GM12878 (cell line): ENCODE results near the gene P2RX2. TPM values are rescaled to one million over a fixed set of nuclear protein-coding genes. Genes with fewer than 3 reads are reported as not detected.
"Not testable (repeated sequence)": the region's sequence is repeated elsewhere in the genome, so short reads cannot be mapped to it uniquely, and the experiment has no call there.

Experiments
- ATAC-seq: fragments of 200-7000 bp; cut with Tn5 transposase; 3 replicates; pipeline ENCODE4 v1.9.1; 2020; ENCODE audit warnings: mild to moderate bottlenecking, moderate library complexity
- BruUV-seq: library from RNA; stranded (reverse); fragments of 400-500 nt; replicated peaks from 2 replicates; lab custom pipeline; 2021; lab: Mats Ljungman, UMichigan
- CTCF ChIA-PET: fragments of 300-600 bp; sonication (Branson Sonifier 250); formaldehyde crosslinking; extraction: SDS; loops from one replicate; lab custom pipeline; 2021; ENCODE audit warnings: inconsistent platforms; lab: Yijun Ruan, JAX
- POLR2A ChIA-PET: fragments of 350-600 bp; formaldehyde crosslinking; extraction: SDS; loops from one replicate; lab custom pipeline; 2021; ENCODE audit warnings: inconsistent platforms; lab: Charles Lee
- RAD21 ChIA-PET: fragments of 300-600 bp; sonication (Branson Sonifier 250); formaldehyde crosslinking; loops from one replicate; lab custom pipeline; 2023; ENCODE audit warnings: antibody characterized with exemption; ENCODE audit not compliant: unreplicated experiment; lab: Charles Lee
- SMC1A ChIA-PET: fragments of 300-600 bp; sonication (Branson Sonifier 250); formaldehyde crosslinking; loops from one replicate; lab custom pipeline; 2023; ENCODE audit not compliant: unreplicated experiment, uncharacterized antibody; lab: Charles Lee
- DNase-seq: peaks from one replicate; pipeline ENCODE4 v3.0.0-alpha.2; 2011; ENCODE audit warnings: low read depth, low spot score
- FAIRE-seq: peaks from 3 replicates; lab custom pipeline; 2011; peaks lifted over from hg19 to GRCh38; lab: Jason Lieb, UNC
- H2AFZ ChIP-seq: 2 replicates; pipeline ENCODE4 v1.6.0; 2011; ENCODE audit warnings: low read depth, low read length, control low read depth; ENCODE audit not compliant: control insufficient read depth
- H3K27ac ChIP-seq: 2 replicates; pipeline ENCODE4 v1.5.1; 2011; ENCODE audit warnings: control low read depth; ENCODE audit not compliant: control insufficient read depth, insufficient read depth
- H3K27me3 ChIP-seq, 2 experiments: replicated peaks in 1 of 2; 2 replicates each; pipeline versions ENCODE4 v1.6.0 to v1.6.1; 2011; ENCODE audit warnings: low read length in 1 of 2; ENCODE audit not compliant: control insufficient read depth in 2 of 2, insufficient read depth in 2 of 2
- H3K36me3 ChIP-seq, 2 experiments: 2 replicates each; pipeline ENCODE4 v1.5.1; 2011; ENCODE audit warnings: low read length in 1 of 2; ENCODE audit not compliant: control insufficient read depth in 2 of 2, insufficient read depth in 2 of 2
- H3K4me1 ChIP-seq: 2 replicates; pipeline ENCODE4 v1.6.1; 2011; ENCODE audit warnings: mild to moderate bottlenecking, low read length, moderate library complexity, mixed read lengths; ENCODE audit not compliant: control insufficient read depth, insufficient read depth
- H3K4me2 ChIP-seq: 2 replicates; pipeline ENCODE4 v1.6.0; 2011; ENCODE audit warnings: control low read depth; ENCODE audit not compliant: control insufficient read depth, insufficient read depth
- H3K4me3 ChIP-seq: fragments of 200-600 bp; sonication (generic); 2 replicates; pipeline ENCODE4 v1.5.1; 2016
- H3K79me2 ChIP-seq: 2 replicates; pipeline ENCODE4 v1.6.0; 2011; ENCODE audit warnings: low read length; ENCODE audit not compliant: control insufficient read depth, insufficient read depth
- H3K9ac ChIP-seq: 2 replicates; pipeline ENCODE4 v1.8.0; 2011; ENCODE audit warnings: low read length, control low read depth, mixed read lengths; ENCODE audit not compliant: control insufficient read depth, insufficient read depth
- H3K9me3 ChIP-seq: replicated peaks from 3 replicates; pipeline ENCODE4 v1.5.1; 2011; ENCODE audit warnings: mild to moderate bottlenecking, low read length; ENCODE audit not compliant: control insufficient read depth, insufficient read depth
- H4K20me1 ChIP-seq: 2 replicates; pipeline ENCODE4 v1.6.0; 2011; ENCODE audit not compliant: control insufficient read depth, insufficient read depth
- HDGF ChIP-seq: fragments of 450-650 bp; IDR thresholded peaks from 2 replicates; pipeline ENCODE4 v1.6.1; 2016; ENCODE audit warnings: antibody characterized with exemption
- IRF3 ChIP-seq: fragments of 450-650 bp; IDR thresholded peaks from 2 replicates; pipeline ENCODE4 v1.6.1; 2014; ENCODE audit warnings: mild to moderate bottlenecking
- NBN ChIP-seq: fragments of 450-650 bp; IDR thresholded peaks from 2 replicates; pipeline ENCODE4 v1.6.1; 2016
- NR2C1 ChIP-seq: fragments of 450-650 bp; IDR thresholded peaks from 2 replicates; pipeline ENCODE4 v1.6.1; 2017; ENCODE audit warnings: antibody characterized with exemption, mild to moderate bottlenecking, moderate library complexity
- SUPT20H ChIP-seq: IDR thresholded peaks from 2 replicates; pipeline ENCODE4 v1.6.1; 2011; ENCODE audit warnings: low read depth, mild to moderate bottlenecking, low read length, moderate library complexity, borderline replicate concordance; ENCODE audit not compliant: control insufficient read depth
- WGBS: methylation state at CpG from one replicate; pipeline ENCODE4 v1.1.6; 2016; ENCODE audit warnings: low lambda C conversion rate; ENCODE audit not compliant: insufficient replicate concordance, insufficient coverage; ENCODE audit errors: missing lambda C conversion rate; 5-methylcytosine and 5-hydroxymethylcytosine counted together
- in situ Hi-C: fragments of 300-500 bp; cut with MboI; formaldehyde crosslinking; loops from 9 replicates; pipeline ENCODE4 v1.14.3; 2018; ENCODE audit warnings: mixed read lengths
- intact Hi-C: fragments of 100-400 bp; cut with micrococcal nuclease; formaldehyde crosslinking; loops from one replicate; pipeline ENCODE4 v1.14.2; 2022; ENCODE audit not compliant: unreplicated experiment
- polyA plus RNA-seq, 11 experiments: library from polyadenylated mRNA; depleted of rRNA in 4 of 11; unstranded in 6 of 11; stranded (reverse) in 5 of 11; fragments of >200 nt; fragmentation: Nextera tagmentation in 4 of 11; fragmentation: Illumina TruSeq in 1 of 11; extraction: Ambion mirVana in 4 of 11; extraction: Trizol in 1 of 11; gene quantifications; 1 replicate in 1 of 11; 2 replicates in 10 of 11; pipeline versions ENCODE4 v1.2.1 to v1.2.3, GENCODE V29; 2011 to 2016; ENCODE audit warnings: inconsistent platforms in 2 of 11, missing spikeins in 2 of 11, low read depth in 1 of 11
- total RNA-seq, 4 experiments: library from RNA; depleted of rRNA in 3 of 4; stranded (reverse); fragments of >200 nt in 3 of 4; fragmentation: Illumina TruSeq in 1 of 4; extraction: Trizol in 1 of 4; gene quantifications; 2 replicates each; pipeline versions ENCODE4 v1.2.1 to v1.2.3, GENCODE V29; 2013 to 2021
- TF ChIP-seq, protein P1 (sequence below): fragments of 450-650 bp; IDR thresholded peaks from 2 replicates; pipeline ENCODE4 v1.6.1; 2017; ENCODE audit warnings: mild to moderate bottlenecking

The P2RX2 gene
- total and polyA plus RNA-seq, 10 of the 15 experiments (the other 5 are each of a cell fraction or from before 2014, with no cell fraction given) = not detected

GRCh38 chr12:132597333-132598316 is 21.0 kb upstream of the P2RX2 start:
- no peak for DNase-seq

DNA sequence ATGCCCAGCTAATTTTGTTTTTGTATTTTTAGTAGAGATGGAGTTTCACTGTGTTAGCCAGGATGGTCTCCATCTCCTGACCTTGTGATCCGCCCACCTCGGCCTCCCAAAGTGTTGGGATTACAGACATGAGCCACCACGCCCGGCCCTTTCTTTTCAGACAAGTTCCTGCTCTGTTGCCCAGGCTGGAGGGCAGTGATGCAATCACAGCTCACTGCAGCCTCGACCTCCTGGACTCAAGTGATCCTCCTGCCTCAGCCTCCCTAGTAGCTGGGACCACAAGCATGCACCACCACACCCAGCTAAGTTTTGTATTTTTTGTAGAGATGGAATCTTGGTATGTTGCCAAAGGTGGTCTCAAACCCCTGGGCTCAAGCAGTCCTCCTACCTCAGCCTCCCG is 19.1 kb upstream of the P2RX2 start:
- H4K20me1 ChIP-seq, DNase-seq, H3K9me3 ChIP-seq, RAD21 ChIA-PET, H3K36me3 ChIP-seq, H3K79me2 ChIP-seq, H3K9ac ChIP-seq, H3K4me2 ChIP-seq, H2AFZ ChIP-seq, H3K4me3 ChIP-seq, ATAC-seq, FAIRE-seq, H3K4me1 ChIP-seq, H3K27ac ChIP-seq, in situ Hi-C loops, H3K27me3 ChIP-seq, BruUV-seq, intact Hi-C loops: not testable (repeated sequence)
- 51% methylated on average over 6 of the region's 6 CpGs for WGBS
- CTCF ChIA-PET = interaction anchor here (0.6 to 2.4 kb wide), 3 partner anchors 11 to 249 kb away, joined by 3 to 15 read pairs (median 5); partner anchors contain the start of gene LRCOL1
- POLR2A ChIA-PET = interaction anchor here (0.5 kb wide), 1 partner anchor 14 kb away, joined by 3 read pairs; no protein-coding TSS in a partner anchor
- SMC1A ChIA-PET = interaction anchor here (1.0 kb wide), 1 partner anchor 15 kb away, joined by 3 read pairs; no protein-coding TSS in a partner anchor

More at GRCh38 chr12:132597333-132598316, 21.0 kb upstream of the P2RX2 start:
- H3K27me3 ChIP-seq = no peaks in the 10 kb centered on the region
- TF ChIP-seq, protein P1, sequence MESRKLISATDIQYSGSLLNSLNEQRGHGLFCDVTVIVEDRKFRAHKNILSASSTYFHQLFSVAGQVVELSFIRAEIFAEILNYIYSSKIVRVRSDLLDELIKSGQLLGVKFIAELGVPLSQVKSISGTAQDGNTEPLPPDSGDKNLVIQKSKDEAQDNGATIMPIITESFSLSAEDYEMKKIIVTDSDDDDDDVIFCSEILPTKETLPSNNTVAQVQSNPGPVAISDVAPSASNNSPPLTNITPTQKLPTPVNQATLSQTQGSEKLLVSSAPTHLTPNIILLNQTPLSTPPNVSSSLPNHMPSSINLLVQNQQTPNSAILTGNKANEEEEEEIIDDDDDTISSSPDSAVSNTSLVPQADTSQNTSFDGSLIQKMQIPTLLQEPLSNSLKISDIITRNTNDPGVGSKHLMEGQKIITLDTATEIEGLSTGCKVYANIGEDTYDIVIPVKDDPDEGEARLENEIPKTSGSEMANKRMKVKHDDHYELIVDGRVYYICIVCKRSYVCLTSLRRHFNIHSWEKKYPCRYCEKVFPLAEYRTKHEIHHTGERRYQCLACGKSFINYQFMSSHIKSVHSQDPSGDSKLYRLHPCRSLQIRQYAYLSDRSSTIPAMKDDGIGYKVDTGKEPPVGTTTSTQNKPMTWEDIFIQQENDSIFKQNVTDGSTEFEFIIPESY = no peak
- 0 out of 2 replicates have a peak, but pooled peaks have one; percentile 30 for TF ChIP-seq NBN
- no peak for TF ChIP-seq SUPT20H
- TF ChIP-seq NR2C1 = no peak
- no peak for TF ChIP-seq IRF3
- TF ChIP-seq HDGF = peak; percentile 65; the same call in 1 of the 2 replicates
- H3K4me1 ChIP-seq = no peaks in the 10 kb centered on the region
- no peak overlapping the region for H3K27ac ChIP-seq
- H4K20me1 ChIP-seq = no peaks in the 10 kb centered on the region
- no peak for ATAC-seq
- ChIA-PET SMC1A (no interaction called here), POLR2A (no interaction called here), CTCF (no interaction called here), RAD21 (no interaction called here)
- in situ Hi-C loops (no loop called here), intact Hi-C loops (no loop called here)
- no peak overlapping the region for H2AFZ ChIP-seq
- no peak overlapping the region for H3K9ac ChIP-seq
- no peaks in the 10 kb centered on the region for H3K79me2 ChIP-seq
- H3K9me3 ChIP-seq = no peaks in the 10 kb centered on the region
- FAIRE-seq = no peak
- H3K4me3 ChIP-seq = 0 out of 2 replicates have a peak overlapping the region, but pooled peaks have one; percentile 4
- no TSS peak for BruUV-seq
- H3K36me3 ChIP-seq = no peaks in the 10 kb centered on the region
- WGBS = 23% methylated on average over 4 of the region's 58 CpGs
- H3K4me2 ChIP-seq = no peak overlapping the region
